HG03565 (cell line): ENCODE results near the gene PA2G4.
A peak's percentile ranks its signal among the peaks of the same experiment; 100 is the strongest.
"Not testable (repeated sequence)": the region's sequence is repeated elsewhere in the genome, so short reads cannot be mapped to it uniquely, and the experiment has no call there.

Experiments used
- ATAC-seq: cut with Tn5 transposase; IDR thresholded peaks from one replicate; pipeline ENCODE4 v1.9.1; 2021; ENCODE audit warnings: mild to moderate bottlenecking, moderate library complexity; ENCODE audit not compliant: unreplicated experiment

PA2G4 gene

DNA sequence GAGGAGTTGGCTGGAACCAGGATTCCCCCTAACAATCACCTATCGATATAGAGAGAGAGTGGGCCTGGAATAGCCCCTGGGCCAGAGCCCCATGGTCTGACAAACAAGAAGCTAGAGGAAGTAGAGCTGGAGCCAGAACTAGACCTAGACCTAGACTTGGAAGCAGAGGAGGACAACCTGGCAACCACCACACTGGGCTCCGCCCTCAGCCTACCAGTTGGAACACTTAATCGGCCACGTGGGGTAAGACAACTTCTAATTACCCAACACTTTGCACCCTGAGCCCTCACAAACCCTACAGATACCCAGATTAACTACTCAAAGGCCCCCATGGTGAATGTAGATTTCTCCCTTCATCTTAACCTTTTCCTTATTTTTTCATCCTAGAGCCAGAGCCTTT lies 4.6 kb upstream of the PA2G4 start:
- ATAC-seq: no peak

DNA sequence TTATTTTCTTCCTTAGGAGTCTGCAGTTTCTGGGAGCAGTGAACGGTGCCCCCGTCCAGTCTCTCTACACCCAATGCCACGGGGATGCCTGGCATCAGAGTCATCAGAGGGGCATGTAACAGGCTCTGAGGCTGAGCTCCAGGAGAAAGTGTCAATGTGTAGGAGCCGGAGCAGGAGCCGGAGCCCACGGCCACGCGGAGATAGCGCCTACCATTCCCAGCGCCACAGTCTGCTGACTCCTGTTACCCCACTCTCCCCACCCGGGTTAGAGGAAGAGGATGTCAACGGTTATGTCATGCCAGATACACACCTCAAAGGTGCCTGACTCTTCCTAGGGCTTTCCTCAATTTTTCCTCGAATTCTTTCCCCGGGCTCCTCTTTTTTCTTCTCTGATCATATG lies 3.3 kb upstream of the PA2G4 start:
- ATAC-seq: no peak

GRCh38 chr12:56102683-56103065 lies 1.7 kb upstream of the PA2G4 start:
- no peak for ATAC-seq

- ATAC-seq: no peak
Measured at GRCh38 chr12:56103066-56103711, 1.2 kb upstream of the PA2G4 start.

- ATAC-seq: peak; percentile 6
Measured at GRCh38 chr12:56103823-56104108, 593 bp upstream of the PA2G4 start.

DNA sequence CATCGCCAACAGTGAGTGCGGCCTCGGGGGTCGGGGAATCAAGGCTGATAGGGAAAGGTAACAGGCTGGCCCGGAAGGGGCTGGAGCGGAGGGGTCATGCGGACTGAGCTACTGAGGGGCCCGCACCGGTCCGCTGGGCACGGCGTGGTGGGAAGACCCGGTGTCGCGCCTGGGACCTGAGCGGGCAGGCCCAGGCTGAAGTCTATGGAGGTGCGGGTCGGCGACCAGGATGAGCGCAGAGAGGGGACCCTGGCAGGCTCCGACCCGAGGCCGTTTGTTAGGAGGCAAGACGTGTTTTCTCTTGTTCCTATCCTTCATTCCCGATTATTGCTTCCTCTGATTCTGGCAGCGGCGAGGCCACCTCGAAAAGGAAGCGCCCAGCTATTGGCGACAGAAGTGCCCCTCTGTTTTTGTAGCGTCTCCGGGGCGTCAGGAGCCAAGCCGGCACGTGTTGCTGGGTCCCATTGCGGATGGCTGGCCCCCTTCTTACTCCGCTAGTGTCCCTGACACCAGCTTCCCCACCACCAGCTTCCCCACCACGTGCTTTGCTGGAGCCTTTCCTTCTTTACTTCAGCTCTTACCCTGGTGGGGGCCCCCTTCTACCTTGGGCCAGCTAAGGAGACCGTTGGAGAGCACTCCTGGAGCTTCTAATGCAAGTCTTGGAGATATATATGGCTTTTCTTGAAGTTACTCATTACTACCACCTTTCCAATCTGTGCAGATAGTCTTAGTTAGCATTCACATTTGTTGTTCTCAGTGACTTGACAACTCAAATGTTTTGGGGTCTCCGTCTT lies 653 bp downstream of the PA2G4 start:
- ATAC-seq: no peak

DNA sequence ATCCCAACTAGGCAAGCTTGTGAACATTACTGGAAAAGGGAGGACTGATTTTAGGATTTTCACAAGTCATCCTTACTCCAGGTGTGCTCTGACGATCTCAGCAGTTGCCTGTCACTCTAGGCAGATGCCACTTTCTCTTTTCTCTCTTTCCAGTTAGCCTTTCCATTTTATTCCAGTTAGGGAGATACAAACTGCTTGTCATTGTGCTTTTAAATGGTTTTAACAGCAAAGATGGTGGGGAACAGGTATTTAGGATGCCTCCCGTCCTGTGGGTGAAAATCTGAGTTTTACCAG lies 1.2 kb downstream of the PA2G4 start:
- ATAC-seq: no peak

DNA sequence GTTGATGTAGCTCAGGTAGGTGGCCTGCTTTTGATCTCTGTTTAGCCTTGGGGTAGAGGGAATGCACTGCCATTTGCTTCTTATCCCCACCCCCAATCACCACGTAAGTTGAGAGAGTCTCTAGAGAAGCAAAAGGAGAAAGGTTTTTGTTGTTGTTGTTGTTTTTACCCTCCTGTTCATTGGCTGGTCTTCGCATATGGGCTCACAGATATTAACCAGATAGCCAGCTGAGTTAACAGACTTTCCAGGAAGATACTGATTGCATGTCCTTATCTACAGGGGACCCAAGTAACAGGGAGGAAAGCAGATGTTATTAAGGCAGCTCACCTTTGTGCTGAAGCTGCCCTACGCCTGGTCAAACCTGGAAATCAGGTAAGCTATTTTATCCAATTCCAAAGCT lies 2.9 kb downstream of the PA2G4 start:
- ATAC-seq: no peak

GRCh38 chr12:56110571-56110970 lies 6.2 kb downstream of the PA2G4 start:
- ATAC-seq: no peak

DNA sequence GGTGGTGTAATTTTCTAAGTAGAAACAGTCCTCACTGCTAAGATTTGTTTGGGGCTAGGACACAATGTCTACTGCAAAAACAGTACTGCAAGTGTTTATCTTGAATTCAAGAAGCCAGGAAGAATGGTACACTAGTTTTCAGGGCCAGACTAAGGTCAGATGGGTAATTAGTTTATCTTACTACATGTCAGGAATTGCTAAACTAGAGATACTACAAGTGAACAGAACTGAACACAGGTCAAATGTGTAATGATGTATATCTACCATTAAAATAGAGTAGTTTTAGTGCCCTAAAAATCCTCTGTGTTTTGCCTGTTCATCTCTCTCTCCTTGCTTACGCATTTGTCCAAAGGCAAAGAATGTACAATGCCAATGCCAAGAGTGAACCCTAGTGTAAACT lies 9.7 kb downstream of the PA2G4 start:
- no peak for ATAC-seq

DNA sequence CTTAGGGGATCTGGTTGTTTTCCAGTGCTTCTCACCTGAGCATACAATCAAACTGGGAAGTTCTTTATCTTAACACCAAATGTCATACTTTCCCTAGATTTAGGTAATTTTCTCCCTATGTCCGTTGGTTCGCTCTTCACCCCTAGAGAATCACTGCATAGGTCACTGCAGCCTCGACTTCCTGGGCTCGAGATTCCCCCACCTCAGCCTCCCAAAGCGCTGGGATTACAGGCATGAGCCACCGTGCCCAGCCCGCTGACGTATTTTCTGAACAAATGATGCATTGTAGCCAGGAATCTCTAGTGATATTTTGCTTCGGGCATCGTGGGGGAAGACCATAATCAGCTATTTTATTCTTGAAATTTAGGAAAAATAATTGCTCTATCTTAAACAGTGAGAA lies 11.0 kb downstream of the PA2G4 start:
- no peak for ATAC-seq

GRCh38 chr12:56116267-56117081 lies 12.1 kb downstream of the PA2G4 start, which contains the start of gene RPL41:
RPL41 (plus strand) TSS chr12:56116633.
- ATAC-seq: peak; percentile 37

DNA sequence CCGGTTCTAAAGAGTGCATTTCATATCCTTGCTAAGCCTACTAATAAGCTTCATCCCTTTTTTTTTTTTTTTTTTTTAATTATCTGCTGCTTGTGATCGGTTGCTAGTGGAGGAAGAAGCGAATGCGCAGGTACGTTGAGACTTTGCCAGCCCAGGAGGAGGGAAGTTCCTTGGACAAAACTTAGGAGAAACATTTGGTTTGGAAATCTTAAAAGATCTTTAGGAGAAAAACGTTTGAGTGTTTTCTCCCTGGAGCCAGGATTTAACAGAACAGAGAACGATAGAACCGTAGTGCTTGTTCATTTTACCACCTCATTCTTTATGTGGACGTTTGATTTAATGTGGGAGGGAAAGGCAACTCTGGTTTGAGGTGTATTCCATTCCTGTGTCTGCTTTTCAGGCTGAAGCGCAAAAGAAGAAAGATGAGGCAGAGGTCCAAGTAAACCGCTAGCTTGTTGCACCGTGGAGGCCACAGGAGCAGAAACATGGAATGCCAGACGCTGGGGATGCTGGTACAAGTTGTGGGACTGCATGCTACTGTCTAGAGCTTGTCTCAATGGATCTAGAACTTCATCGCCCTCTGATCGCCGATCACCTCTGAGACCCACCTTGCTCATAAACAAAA lies 12.8 kb downstream of the PA2G4 start:
- ATAC-seq: not testable (repeated sequence)

DNA sequence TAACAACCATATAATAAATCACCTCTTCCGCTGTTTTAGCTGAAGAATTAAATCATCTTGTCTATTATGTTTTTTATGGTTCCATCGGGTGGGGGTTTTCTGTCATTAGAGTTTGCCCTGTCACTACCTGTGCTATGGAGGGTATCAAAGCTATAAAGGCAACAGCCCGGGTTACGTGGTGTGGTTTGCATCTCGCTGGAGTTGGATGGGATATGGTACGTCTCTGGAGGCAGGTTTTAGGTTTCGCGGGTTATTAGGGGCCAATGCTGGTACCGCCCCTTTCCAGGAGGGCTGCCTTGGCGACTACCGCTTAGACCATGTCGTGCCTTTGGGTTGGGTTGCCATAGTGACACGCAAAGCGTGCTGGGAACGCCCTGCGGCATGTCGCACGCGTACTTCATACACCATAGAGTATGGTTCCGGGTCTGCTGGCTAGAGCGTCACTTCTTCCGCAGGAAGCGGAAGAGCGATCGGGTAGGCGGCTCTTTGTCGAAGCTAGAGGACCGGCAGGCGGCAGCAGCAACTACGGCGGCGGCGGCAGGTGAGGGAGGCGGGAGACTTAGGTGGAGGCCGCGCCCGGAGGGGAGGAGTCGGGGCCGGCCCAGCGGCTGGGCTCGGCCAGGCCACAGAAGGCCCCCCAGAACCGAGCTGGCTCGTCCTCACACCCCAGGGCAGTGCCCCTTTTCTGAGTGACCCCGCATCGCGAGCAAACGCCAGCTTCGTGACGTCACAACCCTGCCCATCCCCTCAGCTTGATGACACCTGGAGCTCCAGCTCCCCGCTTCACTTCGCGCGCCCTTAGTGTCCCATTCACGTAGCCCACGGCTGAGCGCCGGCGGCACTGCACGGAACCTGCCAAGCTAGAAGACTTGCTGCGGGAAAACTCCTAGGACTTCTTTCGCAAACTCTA lies 13.7 kb downstream of the PA2G4 start, which contains the start of gene ZC3H10:
Gene ZC3H10, plus strand, starts transcription at position 489 of the 910 bp plus-strand sequence. CDS start 2,297 bp downstream, outside the sequence.
- ATAC-seq: peak; percentile 78

DNA sequence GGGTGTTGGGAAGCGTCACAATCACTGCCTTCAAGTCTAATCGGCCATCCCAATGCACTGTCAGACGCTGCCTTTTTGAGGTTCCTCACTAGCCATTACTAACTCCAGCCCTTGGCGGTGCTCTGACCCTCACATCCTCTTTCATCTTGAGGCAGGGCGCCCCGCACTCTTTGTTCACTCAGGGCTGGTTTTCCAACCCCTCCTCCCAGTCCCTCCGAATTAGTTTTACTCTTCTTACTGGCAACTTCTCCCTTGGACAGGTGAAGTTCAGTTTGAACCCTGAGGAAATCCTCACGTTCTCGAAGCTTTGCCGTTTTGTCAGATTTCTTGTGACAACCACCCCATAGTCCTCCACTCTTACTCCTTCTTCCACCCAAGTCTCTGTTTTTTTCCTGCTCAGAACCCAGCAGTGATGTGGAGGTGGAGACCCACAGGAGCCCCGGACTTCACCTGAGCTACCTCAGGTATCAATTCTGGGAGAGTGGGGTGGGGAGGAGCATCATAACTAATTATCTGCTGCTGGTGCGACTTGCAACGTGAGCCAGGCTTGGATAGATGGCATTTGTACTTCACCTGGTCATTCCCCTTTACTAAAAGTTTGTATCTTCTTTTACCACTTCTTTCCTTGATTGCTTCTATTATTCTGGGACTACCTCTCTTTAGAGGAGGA lies 14.5 kb downstream of the PA2G4 start:
- ATAC-seq: no peak

DNA sequence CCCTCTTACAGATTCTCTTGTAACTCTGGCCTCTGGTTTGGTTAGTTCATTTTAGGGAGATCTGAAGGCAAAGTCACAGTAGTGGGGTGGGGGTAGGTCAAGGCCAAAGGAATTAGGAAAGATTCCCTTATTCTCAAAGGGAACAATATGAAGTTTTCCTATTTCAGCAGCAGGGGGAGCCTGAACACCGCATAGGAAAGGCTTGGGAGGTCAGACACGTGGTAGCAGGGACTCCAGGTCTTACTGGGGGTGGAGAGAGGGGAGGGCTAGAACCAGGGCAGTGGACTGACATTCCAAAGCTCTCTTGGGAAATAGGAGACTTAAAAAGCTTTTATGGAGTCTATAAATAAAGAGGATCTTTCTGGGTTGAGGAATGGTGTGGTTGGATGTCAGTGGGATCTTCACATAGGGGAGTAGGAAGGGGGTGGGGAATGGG lies 15.0 kb downstream of the PA2G4 start:
- ATAC-seq: no peak

GRCh38 chr12:56120158-56120846 lies 15.9 kb downstream of the PA2G4 start:
- no peak for ATAC-seq

GRCh38 chr12:56121204-56121870 lies 17.0 kb downstream of the PA2G4 start:
- no peak for ATAC-seq

DNA sequence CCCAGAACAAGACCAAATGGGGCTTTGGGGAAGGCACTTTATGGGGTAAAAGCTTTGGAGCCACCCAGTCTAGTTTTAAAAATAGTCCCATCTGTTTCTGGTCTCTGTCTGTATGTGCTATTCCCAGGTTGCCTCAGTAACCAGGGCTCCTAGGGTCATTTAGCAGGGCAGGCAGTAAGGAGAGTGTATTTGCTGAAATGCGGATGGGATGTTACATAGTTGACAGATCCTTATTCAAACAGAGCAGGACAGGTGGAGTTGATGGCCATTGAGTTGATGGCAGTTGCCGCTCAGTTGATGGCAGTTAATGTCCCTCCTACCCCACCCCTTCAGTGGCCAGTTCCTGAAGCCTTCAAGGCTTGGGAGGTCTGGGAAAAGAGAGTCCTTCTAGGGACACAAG lies 18.3 kb downstream of the PA2G4 start:
- ATAC-seq: no peak
